CD14-positive monocyte (primary cell): ENCODE data around the gene PRR33. TPM values are rescaled to one million over a fixed set of nuclear protein-coding genes. Genes with fewer than 3 reads are reported as not detected.

Experiments used
- DNase-seq, 3 donors: peaks; one replicate each; pipeline ENCODE4 v3.0.0-alpha.2; 2011 to 2022
- H2AFZ ChIP-seq: 2 replicates; pipeline ENCODE4 v1.6.0; 2012; ENCODE audit warnings: mild to moderate bottlenecking, low read depth, low read length, inconsistent platforms; ENCODE audit not compliant: insufficient read depth, poor library complexity, severe bottlenecking
- H3K27ac ChIP-seq, 2 donors: 1 replicate in 1 of 2; 2 replicates in 1 of 2; pipeline ENCODE4 v1.5.1; 2012 to 2013; ENCODE audit warnings: low read length in 2 of 2, control low read depth in 1 of 2, inconsistent platforms in 1 of 2, low read depth in 1 of 2, mild to moderate bottlenecking in 1 of 2
- H3K27me3 ChIP-seq, 2 donors: one replicate each; pipeline versions ENCODE4 v1.6.0 to v1.6.1; 2011 to 2013; ENCODE audit warnings: low read length in 2 of 2; ENCODE audit not compliant: control insufficient read depth in 2 of 2, insufficient read depth in 2 of 2
- H3K36me3 ChIP-seq, 2 donors: replicated peaks in 1 of 2; 1 replicate in 1 of 2; 2 replicates in 1 of 2; pipeline versions ENCODE4 v1.5.1 to v1.6.1; 2012 to 2013; ENCODE audit warnings: low read length in 2 of 2, control low read depth in 1 of 2, inconsistent platforms in 1 of 2, mild to moderate bottlenecking in 1 of 2; ENCODE audit not compliant: insufficient read depth in 2 of 2, control insufficient read depth in 1 of 2
- H3K4me1 ChIP-seq, 2 donors: 1 replicate in 1 of 2; 2 replicates in 1 of 2; pipeline versions ENCODE4 v1.5.1 to v1.6.1; 2012 to 2013; ENCODE audit warnings: low read length in 2 of 2, control low read depth in 1 of 2, inconsistent platforms in 1 of 2, mild to moderate bottlenecking in 1 of 2, moderate library complexity in 1 of 2; ENCODE audit not compliant: insufficient read depth in 2 of 2, control insufficient read depth in 1 of 2
- H3K4me2 ChIP-seq: replicated peaks from 2 replicates; pipeline ENCODE3; 2012; ENCODE audit warnings: low read length, moderate library complexity, mild to moderate bottlenecking; ENCODE audit not compliant: poor library complexity, severe bottlenecking; ENCODE audit errors: extremely low read depth
- H3K4me3 ChIP-seq, 3 experiments: fragments of 200-600 bp in 1 of 3; sonication (generic) in 1 of 3; replicated peaks in 1 of 3; 1 replicate in 2 of 3; 2 replicates in 1 of 3; pipeline ENCODE4 v1.5.1; 2011 to 2013; ENCODE audit warnings: low read length in 3 of 3, mild to moderate bottlenecking in 3 of 3, control low read depth in 2 of 3, low read depth in 2 of 3, inconsistent platforms in 1 of 3, moderate library complexity in 1 of 3
- H3K79me2 ChIP-seq: 2 replicates; pipeline ENCODE4 v1.6.0; 2012; ENCODE audit warnings: mild to moderate bottlenecking, control low read depth, inconsistent platforms, low read length, moderate library complexity; ENCODE audit not compliant: insufficient read depth
- H3K9ac ChIP-seq: 2 replicates; pipeline ENCODE4 v1.6.0; 2017; ENCODE audit warnings: low read length, mild to moderate bottlenecking; ENCODE audit not compliant: insufficient read depth, poor library complexity, severe bottlenecking
- H3K9me3 ChIP-seq, 2 donors: replicated peaks in 1 of 2; 1 replicate in 1 of 2; 2 replicates in 1 of 2; pipeline versions ENCODE4 v1.5.1 to v1.6.1; 2012 to 2013; ENCODE audit warnings: low read length in 2 of 2, control low read depth in 1 of 2; ENCODE audit not compliant: control insufficient read depth in 1 of 2, insufficient read depth in 1 of 2
- H4K20me1 ChIP-seq: 2 replicates; pipeline ENCODE4 v1.6.0; 2012; ENCODE audit warnings: mild to moderate bottlenecking, low read length, control low read depth, moderate library complexity; ENCODE audit not compliant: insufficient read depth
- H3K27ac Mint-ChIP-seq, 7 donors: one replicate each; pipeline ENCODE4 v1.8.0; 2020; ENCODE audit warnings: mild to moderate bottlenecking in 7 of 7, mixed read lengths in 7 of 7, moderate library complexity in 6 of 7, inconsistent platforms in 2 of 7
- H3K27me3 Mint-ChIP-seq, 3 donors: one replicate each; pipeline ENCODE4 v1.8.0; 2021 to 2022; ENCODE audit warnings: low read depth in 3 of 3, mild to moderate bottlenecking in 3 of 3, mixed read lengths in 3 of 3, moderate library complexity in 3 of 3, inconsistent platforms in 1 of 3
- H3K36me3 Mint-ChIP-seq, 2 donors: one replicate each; pipeline ENCODE4 v1.8.0; 2020; ENCODE audit warnings: mixed read lengths in 2 of 2, inconsistent platforms in 1 of 2, mild to moderate bottlenecking in 1 of 2
- H3K4me1 Mint-ChIP-seq: one replicate; pipeline ENCODE4 v1.8.0; 2020; ENCODE audit warnings: mild to moderate bottlenecking, mixed read lengths
- H3K4me3 Mint-ChIP-seq, 2 donors: one replicate each; pipeline ENCODE4 v1.8.0; 2020; ENCODE audit warnings: mild to moderate bottlenecking in 2 of 2, mixed read lengths in 2 of 2, moderate library complexity in 1 of 2
- H3K9me3 Mint-ChIP-seq, 7 donors: one replicate each; pipeline ENCODE4 v1.8.0; 2020 to 2022; ENCODE audit warnings: mixed read lengths in 7 of 7, mild to moderate bottlenecking in 6 of 7, moderate library complexity in 6 of 7, inconsistent platforms in 2 of 7
- CTCF ChIP-seq: fragments of 200-600 bp; IDR thresholded peaks from one replicate; pipeline ENCODE4 v1.8.0; 2022; ENCODE audit warnings: antibody characterized with exemption, mild to moderate bottlenecking
- WGBS: methylation state at CpG from one replicate; pipeline ENCODE4 v1.1.5; 2013; ENCODE audit warnings: missing lambda C conversion rate; ENCODE audit not compliant: insufficient coverage; 5-methylcytosine and 5-hydroxymethylcytosine counted together
- intact Hi-C, 2 donors: fragments of 100-400 bp; cut with micrococcal nuclease; formaldehyde crosslinking; loops; one replicate each; pipeline versions ENCODE4 v1.15.0 to v1.15.1; 2023
- polyA plus RNA-seq, 3 donors: library from polyadenylated mRNA; depleted of rRNA in 1 of 3; unstranded in 2 of 3; stranded (reverse) in 1 of 3; fragments of 300-500 nt in 2 of 3; fragments of >200 nt in 1 of 3; fragmentation: Illumina TruSeq in 2 of 3; gene quantifications; 1 replicate in 2 of 3; 2 replicates in 1 of 3; pipeline ENCODE4 v1.2.3, GENCODE V29; 2012 to 2021

PRR33 gene
- polyA plus RNA-seq, 3 donors = not detected

GRCh38 chr11:1921574-1922141, 30.0 kb upstream of the PRR33 start:
- H3K4me3 ChIP-seq = no peak overlapping the region
- DNase-seq = no peak
- no peak overlapping the region for H3K27ac ChIP-seq
- no peaks in the 10 kb centered on the region for H3K36me3 ChIP-seq
- H3K9me3 ChIP-seq = no peaks in the 10 kb centered on the region
- 86% methylated on average over 10 of the region's 18 CpGs for WGBS
- H3K4me3 Mint-ChIP-seq = no peak overlapping the region
- H3K27me3 Mint-ChIP-seq = peaks cover 7 to 10% (median 9%) of the 10 kb centered on the region in 3 donors
- peaks cover 0 to 8% of the 10 kb centered on the region in 2 donors for H3K4me1 ChIP-seq
- no peak overlapping the region for H3K27ac Mint-ChIP-seq
- no peak overlapping the region for H2AFZ ChIP-seq
- intact Hi-C loops = loop anchor here in 1 of 2 donors (5.0 to 10.0 kb wide), 2 partner anchors 224 to 233 kb away; partner anchors contain the start of gene KRTAP5-6
- H3K27me3 ChIP-seq = no peaks in the 10 kb centered on the region
- H3K9me3 Mint-ChIP-seq = peaks cover 0 to 4% (median 0%) of the 10 kb centered on the region in 7 donors
- peaks cover 7% of the 10 kb centered on the region for H3K4me1 Mint-ChIP-seq
- no peaks in the 10 kb centered on the region for H3K79me2 ChIP-seq
- H3K4me2 ChIP-seq = no peak overlapping the region
- TF ChIP-seq CTCF = no peak
- H3K9ac ChIP-seq = no peak overlapping the region
- H3K36me3 Mint-ChIP-seq = no peaks in the 10 kb centered on the region
- peaks cover 13% of the 10 kb centered on the region for H4K20me1 ChIP-seq

- Histone ChIP-seq H3K79me2 (no peaks in the 10 kb centered on the region), H3K4me3 (no peak overlapping the region), H3K4me2 (no peak overlapping the region), H3K4me1 (peaks cover 0 to 2% of the 10 kb centered on the region in 2 donors), H3K9me3 (no peaks in the 10 kb centered on the region), H3K27me3 (no peaks in the 10 kb centered on the region), H3K36me3 (no peaks in the 10 kb centered on the region), H2AFZ (no peak overlapping the region), H3K9ac (no peak overlapping the region), H4K20me1 (peaks cover 19% of the 10 kb centered on the region), H3K27ac (no peak overlapping the region)
- TF ChIP-seq CTCF = no peak
- no peak overlapping the region for H3K27ac Mint-ChIP-seq
- no peak for DNase-seq
- peaks cover 0 to 4% (median 0%) of the 10 kb centered on the region in 7 donors for H3K9me3 Mint-ChIP-seq
- intact Hi-C loops = loop anchor here in 1 of 2 donors (5.0 to 10.0 kb wide), 2 partner anchors 224 to 234 kb away; partner anchors contain the start of gene KRTAP5-6
- 88% methylated on average over 16 of the region's 21 CpGs for whole genome bisulfite sequencing
- peaks cover 5 to 7% (median 6%) of the 10 kb centered on the region in 3 donors for H3K27me3 Mint-ChIP-seq
- H3K36me3 Mint-ChIP-seq = no peaks in the 10 kb centered on the region
- H3K4me3 Mint-ChIP-seq = no peak overlapping the region
- peaks cover 2% of the 10 kb centered on the region for H3K4me1 Mint-ChIP-seq
These were observed 29.3 kb upstream of the PRR33 start for GRCh38 chr11:1920909-1921573.
